Naive thymus-derived CD8-positive, alpha-beta T cell (primary cell): ENCODE data around the gene TDRD3. TPM values are rescaled to one million over a fixed set of nuclear protein-coding genes. Genes with fewer than 3 reads are reported as not detected.
"Not testable (repeated sequence)": the region's sequence is repeated elsewhere in the genome, so short reads cannot be mapped to it uniquely, and the experiment has no call there.

Source experiments
- ATAC-seq, 2 donors: fragments of 150-1000 bp; cut with Tn5 transposase in 1 of 2; sonication (Bioruptor Pico), chemical (Tn5 transposase) in 1 of 2; 1 replicate in 1 of 2; 2 replicates in 1 of 2; pipeline ENCODE4 v1.10.0; 2021; ENCODE audit warnings: mild to moderate bottlenecking in 2 of 2, moderate library complexity in 2 of 2
- POLR2A ChIA-PET: fragments of 350-600 bp; sonication (Branson Sonifier 250); formaldehyde crosslinking; loops from one replicate; lab custom pipeline; 2021; ENCODE audit warnings: antibody characterized with exemption; lab: Charles Lee
- DNase-seq, 10 donors: peaks; one replicate each; pipeline versions ENCODE4 v3.0.0 to v3.0.0-alpha.2; 2020 to 2022
- H3K27ac Mint-ChIP-seq, 10 donors: one replicate each; pipeline ENCODE4 v1.8.0; 2020 to 2022; ENCODE audit warnings: mild to moderate bottlenecking in 10 of 10, mixed read lengths in 10 of 10, moderate library complexity in 4 of 10, inconsistent platforms in 1 of 10
- H3K27me3 Mint-ChIP-seq, 5 donors: one replicate each; pipeline ENCODE4 v1.8.0; 2021 to 2022; ENCODE audit warnings: mixed read lengths in 5 of 5
- H3K36me3 Mint-ChIP-seq, 3 donors: one replicate each; pipeline ENCODE4 v1.8.0; 2020 to 2022; ENCODE audit warnings: mixed read lengths in 3 of 3, mild to moderate bottlenecking in 2 of 3, inconsistent platforms in 1 of 3
- H3K4me1 Mint-ChIP-seq, 4 donors: one replicate each; pipeline ENCODE4 v1.8.0; 2021 to 2022; ENCODE audit warnings: mixed read lengths in 4 of 4
- H3K4me3 Mint-ChIP-seq, 10 donors: one replicate each; pipeline ENCODE4 v1.8.0; 2020 to 2022; ENCODE audit warnings: mild to moderate bottlenecking in 10 of 10, mixed read lengths in 10 of 10, moderate library complexity in 6 of 10, inconsistent platforms in 1 of 10
- H3K9me3 Mint-ChIP-seq, 9 donors: one replicate each; pipeline ENCODE4 v1.8.0; 2020 to 2022; ENCODE audit warnings: mixed read lengths in 9 of 9, mild to moderate bottlenecking in 3 of 9, inconsistent platforms in 1 of 9, moderate library complexity in 1 of 9
- polyA plus RNA-seq, 3 donors: library from polyadenylated mRNA; unstranded; fragments of 300-500 nt; fragmentation: Illumina TruSeq; gene quantifications; one replicate each; pipeline ENCODE4 v1.2.3, GENCODE V29; 2021
- total RNA-seq, 8 experiments: library from RNA in 2 of 8; stranded (reverse) in 2 of 8; gene quantifications; one replicate each; pipeline ENCODE4 v1.2.3 and lab custom pipeline; 2021 to 2026

TDRD3 gene
- total and polyA plus RNA-seq, 5 experiments from 2014 or later = 6.8 to 38.2 (median 9.1) TPM

DNA sequence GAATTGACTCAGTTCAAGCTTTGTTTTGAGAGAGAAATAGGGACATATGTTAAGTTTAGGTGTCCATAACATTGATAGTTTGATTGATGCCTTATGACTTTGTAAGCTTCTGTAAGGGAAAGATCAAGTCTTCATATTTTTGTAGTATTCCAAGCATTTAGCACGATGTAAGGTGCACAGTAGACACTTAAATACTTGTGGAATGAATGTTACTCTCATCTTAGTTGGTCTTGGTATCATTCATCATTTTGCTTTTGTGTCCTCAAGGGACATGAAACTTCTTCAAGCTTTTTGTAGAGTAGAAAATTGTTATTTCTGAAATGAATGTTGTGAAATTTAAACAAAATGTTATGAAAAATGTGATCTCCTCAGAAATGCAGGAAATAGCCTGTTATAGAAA is 10.1 kb downstream of the TDRD3 start:
- peaks cover 43 to 68% (median 60%) of the 10 kb centered on the region in 4 donors for H3K4me1 Mint-ChIP-seq
- POLR2A ChIA-PET = interaction anchor here (0.6 to 1.4 kb wide), 3 partner anchors 11 to 1046 kb away, joined by 3 to 5 read pairs (median 3); partner anchors contain the start of gene TDRD3
- DNase-seq = no peak
- peaks cover 8 to 13% (median 11%) of the 10 kb centered on the region in 3 donors for H3K36me3 Mint-ChIP-seq
- H3K9me3 Mint-ChIP-seq = peaks cover 0 to 12% (median 3%) of the 10 kb centered on the region in 9 donors
- H3K4me3 Mint-ChIP-seq = no peak overlapping the region
- ATAC-seq = no peak
- H3K27me3 Mint-ChIP-seq = no peaks in the 10 kb centered on the region
- no peak overlapping the region for H3K27ac Mint-ChIP-seq

DNA sequence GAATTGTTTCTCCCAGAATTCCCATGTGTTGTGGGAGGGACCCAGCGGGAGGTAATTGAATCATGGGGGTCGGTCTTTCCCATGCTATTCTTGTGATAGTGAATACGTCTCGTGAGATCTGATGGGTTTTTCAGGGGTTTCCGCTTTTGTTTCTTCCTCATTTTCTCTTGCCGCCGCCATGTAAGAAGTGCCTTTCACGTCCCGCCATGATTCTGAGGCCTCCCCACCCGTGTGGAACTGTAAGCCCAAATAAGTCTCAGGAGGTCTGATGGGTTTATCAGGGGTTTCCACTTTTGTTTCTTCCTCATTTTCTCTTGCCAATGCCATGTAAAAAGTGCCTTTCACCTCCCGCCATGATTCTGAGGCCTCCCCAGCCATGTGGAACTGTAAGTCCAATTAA is 10.8 kb downstream of the TDRD3 start:
- Mint-ChIP-seq H3K27ac (peak overlapping the region in 1 of 10 donors; percentile 16), H3K4me3 (peak overlapping the region in 1 of 10 donors; percentile 31), H3K9me3 (peaks cover 0 to 12% (median 3%) of the 10 kb centered on the region in 9 donors), H3K4me1 (peaks cover 43 to 70% (median 60%) of the 10 kb centered on the region in 4 donors), H3K36me3 (peaks cover 8 to 13% (median 11%) of the 10 kb centered on the region in 3 donors)
- not testable (repeated sequence) for ATAC-seq, H3K27me3 Mint-ChIP-seq, DNase-seq
- POLR2A ChIA-PET = interaction anchor here (1.2 kb wide), 1 partner anchor 1047 kb away, joined by 3 read pairs; no protein-coding TSS in a partner anchor

GRCh38 chr13:60409574-60410292 is 12.7 kb downstream of the TDRD3 start:
- H3K27me3 Mint-ChIP-seq, DNase-seq, ATAC-seq, POLR2A ChIA-PET: not testable (repeated sequence)
- Mint-ChIP-seq H3K9me3 (peaks cover 0 to 12% (median 3%) of the 10 kb centered on the region in 9 donors), H3K27ac (peak overlapping the region in 2 of 10 donors; percentile 9 to 36), H3K36me3 (peaks cover 8 to 13% (median 9%) of the 10 kb centered on the region in 3 donors), H3K4me3 (peak overlapping the region in 2 of 10 donors; percentile 9 to 34), H3K4me1 (peaks cover 39 to 68% (median 56%) of the 10 kb centered on the region in 4 donors)

GRCh38 chr13:60410299-60410698 is 13.3 kb downstream of the TDRD3 start:
- Mint-ChIP-seq H3K27me3 (no peaks in the 10 kb centered on the region), H3K9me3 (peaks cover 0 to 12% (median 3%) of the 10 kb centered on the region in 9 donors), H3K4me3 (peak overlapping the region in 6 of 10 donors; percentile 1 to 34 (median 28)), H3K27ac (peak overlapping the region in 2 of 10 donors; percentile 9 to 72), H3K4me1 (peaks cover 35 to 65% (median 52%) of the 10 kb centered on the region in 4 donors), H3K36me3 (peaks cover 8 to 13% (median 8%) of the 10 kb centered on the region in 3 donors)
- no peak for DNase-seq
- POLR2A ChIA-PET = no interaction called here
- ATAC-seq = no peak

- no peaks in the 10 kb centered on the region for H3K27me3 Mint-ChIP-seq
- POLR2A ChIA-PET = interaction anchor here (1.6 kb wide), 1 partner anchor 14 kb away, joined by 11 read pairs; the partner anchor contains the start of gene TDRD3
- peaks cover 8 to 13% (median 8%) of the 10 kb centered on the region in 3 donors for H3K36me3 Mint-ChIP-seq
- peak overlapping the region in 1 of 10 donors; percentile 22 for H3K4me3 Mint-ChIP-seq
- DNase-seq (no peak), ATAC-seq (no peak)
- peaks cover 0 to 12% (median 3%) of the 10 kb centered on the region in 9 donors for H3K9me3 Mint-ChIP-seq
- peak overlapping the region in 4 of 10 donors; percentile 1 to 60 (median 10) for H3K27ac Mint-ChIP-seq
- H3K4me1 Mint-ChIP-seq = peaks cover 30 to 56% (median 50%) of the 10 kb centered on the region in 4 donors
Measured at GRCh38 chr13:60411464-60411863, 14.4 kb downstream of the TDRD3 start.

DNA sequence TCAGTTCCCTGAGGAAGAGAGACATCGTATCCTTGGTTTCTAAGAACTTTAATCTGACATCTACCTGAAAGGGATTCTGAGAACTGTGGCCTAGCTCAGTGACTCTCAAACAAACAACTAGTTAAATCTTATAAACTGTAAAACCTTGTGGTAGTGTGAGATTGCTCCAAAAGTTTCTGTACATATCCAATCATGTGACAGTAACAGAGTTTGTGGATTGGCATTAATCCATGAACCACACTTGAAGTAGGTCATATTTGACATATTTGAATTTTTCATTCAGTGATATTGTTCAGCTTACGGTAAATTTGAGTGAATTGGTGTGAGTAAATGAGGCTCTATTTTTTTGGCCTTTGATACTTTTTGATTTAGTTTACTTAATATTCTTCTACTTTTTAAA is 15.0 kb downstream of the TDRD3 start:
- Mint-ChIP-seq H3K9me3 (peaks cover 0 to 10% (median 2%) of the 10 kb centered on the region in 9 donors), H3K27ac (peak overlapping the region in 2 of 10 donors; percentile 1 to 11), H3K36me3 (peaks cover 8 to 13% (median 8%) of the 10 kb centered on the region in 3 donors), H3K27me3 (no peaks in the 10 kb centered on the region), H3K4me3 (peak overlapping the region in 1 of 10 donors; percentile 22), H3K4me1 (peaks cover 34 to 60% (median 54%) of the 10 kb centered on the region in 4 donors)
- DNase-seq = no peak
- ATAC-seq = no peak
- POLR2A ChIA-PET = interaction anchor here (1.6 kb wide), 1 partner anchor 15 kb away, joined by 11 read pairs; the partner anchor contains the start of gene TDRD3

GRCh38 chr13:60412909-60413616 is 16.0 kb downstream of the TDRD3 start:
- no peak overlapping the region for H3K4me3 Mint-ChIP-seq
- ATAC-seq = no peak
- POLR2A ChIA-PET = no interaction called here
- H3K9me3 Mint-ChIP-seq = peaks cover 0 to 3% (median under 1%) of the 10 kb centered on the region in 9 donors
- H3K27me3 Mint-ChIP-seq = no peaks in the 10 kb centered on the region
- H3K4me1 Mint-ChIP-seq = peaks cover 36 to 64% (median 56%) of the 10 kb centered on the region in 4 donors
- no peak for DNase-seq
- peaks cover 3 to 13% (median 7%) of the 10 kb centered on the region in 3 donors for H3K36me3 Mint-ChIP-seq
- H3K27ac Mint-ChIP-seq = no peak overlapping the region

- Mint-ChIP-seq H3K4me3 (no peak overlapping the region), H3K4me1 (peaks cover 27 to 59% (median 48%) of the 10 kb centered on the region in 4 donors)
- POLR2A ChIA-PET = no interaction called here
Measured at GRCh38 chr13:60414177-60414576, 17.2 kb downstream of the TDRD3 start.

GRCh38 chr13:60417734-60418133 is 20.7 kb downstream of the TDRD3 start:
- DNase-seq (no peak), ATAC-seq (no peak)
- Mint-ChIP-seq H3K4me3 (peak overlapping the region in 1 of 10 donors; percentile 2), H3K27me3 (no peaks in the 10 kb centered on the region), H3K4me1 (peaks cover 16 to 28% (median 21%) of the 10 kb centered on the region in 4 donors), H3K36me3 (peaks cover 0 to 13% (median 10%) of the 10 kb centered on the region in 3 donors), H3K27ac (peak overlapping the region in 1 of 10 donors; percentile 11), H3K9me3 (peaks cover 0 to 8% (median 0%) of the 10 kb centered on the region in 9 donors)
- POLR2A ChIA-PET = no interaction called here

More at GRCh38 chr13:60414177-60414576, 17.2 kb downstream of the TDRD3 start:
- DNase-seq = no peak
- Mint-ChIP-seq H3K27me3 (no peaks in the 10 kb centered on the region), H3K9me3 (peaks cover 0 to 5% (median 0%) of the 10 kb centered on the region in 9 donors), H3K27ac (peak overlapping the region in 1 of 10 donors; percentile 3), H3K36me3 (peaks cover 4 to 10% (median 9%) of the 10 kb centered on the region in 3 donors)
- no peak for ATAC-seq

DNA sequence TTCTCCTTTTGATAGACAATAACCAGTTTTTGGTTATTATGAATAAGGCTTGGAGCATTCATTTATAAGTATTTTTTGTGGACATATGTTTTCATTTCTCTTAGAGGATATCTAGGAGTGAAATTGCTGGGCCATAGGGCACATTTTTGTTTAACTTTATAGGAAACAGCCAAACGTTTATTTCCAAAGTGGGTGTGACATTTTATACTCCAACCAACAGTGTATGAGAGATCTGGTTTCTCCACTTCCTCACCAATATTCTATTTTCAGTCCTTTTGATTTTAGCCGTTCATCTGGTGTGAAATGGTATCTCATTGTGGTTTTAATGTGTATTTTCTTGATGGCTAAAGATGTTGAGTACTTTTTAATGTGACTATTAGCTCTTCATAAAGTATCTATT is 21.9 kb downstream of the TDRD3 start:
- H3K27me3 Mint-ChIP-seq = no peaks in the 10 kb centered on the region
- peaks cover 16 to 21% (median 18%) of the 10 kb centered on the region in 4 donors for H3K4me1 Mint-ChIP-seq
- DNase-seq = no peak
- H3K36me3 Mint-ChIP-seq = peaks cover 0 to 13% (median 10%) of the 10 kb centered on the region in 3 donors
- POLR2A ChIA-PET = no interaction called here
- no peak for ATAC-seq
- no peak overlapping the region for H3K27ac Mint-ChIP-seq
- no peak overlapping the region for H3K4me3 Mint-ChIP-seq
- peaks cover 0 to 8% (median 0%) of the 10 kb centered on the region in 9 donors for H3K9me3 Mint-ChIP-seq

DNA sequence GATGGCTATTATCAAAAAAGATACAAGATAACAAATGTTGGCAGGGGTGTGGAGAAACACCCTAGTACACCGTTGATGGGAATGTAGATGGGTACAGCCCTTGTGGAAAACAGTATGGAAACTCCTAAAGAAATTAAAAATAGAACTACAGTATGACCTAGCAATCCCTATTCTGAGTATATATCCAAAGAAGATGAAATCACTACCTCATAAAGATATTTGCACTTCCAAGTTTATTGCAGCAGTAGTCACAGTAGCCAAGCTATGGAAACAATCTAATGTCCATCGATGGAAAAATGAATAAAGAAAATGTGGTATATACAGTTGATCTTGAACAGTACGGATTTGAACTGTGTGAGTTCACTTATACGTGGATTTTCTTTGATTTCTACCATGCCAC is 28.3 kb downstream of the TDRD3 start:
- POLR2A ChIA-PET = no interaction called here
- peaks cover 13 to 30% (median 21%) of the 10 kb centered on the region in 4 donors for H3K4me1 Mint-ChIP-seq
- ATAC-seq (no peak), DNase-seq (no peak)
- H3K9me3 Mint-ChIP-seq = no peaks in the 10 kb centered on the region
- H3K4me3 Mint-ChIP-seq = no peak overlapping the region
- peak overlapping the region in 1 of 10 donors; percentile 5 for H3K27ac Mint-ChIP-seq
- H3K36me3 Mint-ChIP-seq = peaks cover 0 to 4% (median 0%) of the 10 kb centered on the region in 3 donors
- no peaks in the 10 kb centered on the region for H3K27me3 Mint-ChIP-seq

- Mint-ChIP-seq H3K4me3 (no peak overlapping the region), H3K9me3 (no peaks in the 10 kb centered on the region), H3K27me3 (no peaks in the 10 kb centered on the region), H3K4me1 (peaks cover 13 to 30% (median 22%) of the 10 kb centered on the region in 4 donors), H3K27ac (peak overlapping the region in 3 of 10 donors; percentile 10 to 53 (median 22)), H3K36me3 (peaks cover 0 to 1% (median 0%) of the 10 kb centered on the region in 3 donors)
- POLR2A ChIA-PET = no interaction called here
- ATAC-seq = no peak
- DNase-seq = no peak
Measured at GRCh38 chr13:60426075-60426474, 29.1 kb downstream of the TDRD3 start.
